SKM-1 (cell line): Measurements from ENCODE around the gene DDX47.
"Not testable (repeated sequence)": the region's sequence is repeated elsewhere in the genome, so short reads cannot be mapped to it uniquely, and the experiment has no call there.

Experiments used
- DNase-seq: peaks from one replicate; lab custom pipeline; 2025; ENCODE audit not compliant: unreplicated experiment; lab: John Stamatoyannopoulos, UW

Gene DDX47

DNA sequence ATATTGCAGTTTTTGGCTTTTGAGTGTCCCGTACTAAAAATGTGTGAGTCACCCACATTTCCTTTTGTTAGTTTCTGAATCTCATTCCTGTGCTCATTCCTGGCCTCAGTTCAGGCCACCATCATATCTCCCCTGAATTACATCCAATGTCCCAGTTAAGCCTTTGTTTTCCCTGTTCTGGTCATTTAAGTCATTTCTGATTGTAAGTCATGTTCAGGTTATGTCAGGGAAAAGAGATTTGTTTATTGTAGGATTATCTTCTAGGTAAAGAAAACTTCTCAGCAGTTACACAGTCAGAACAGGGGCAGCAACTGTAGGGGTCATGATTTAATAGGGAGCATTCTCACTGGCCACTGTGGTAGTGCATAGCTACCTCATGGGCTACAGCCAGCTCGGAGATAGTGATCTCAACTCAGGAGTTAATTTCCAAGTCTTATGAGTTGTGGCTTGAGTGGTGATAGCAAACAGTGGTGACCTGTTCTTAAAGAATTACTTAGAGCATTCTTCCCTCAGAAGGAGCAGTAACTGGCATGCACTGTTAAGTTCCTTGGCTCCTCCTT is 6.7 kb downstream of the DDX47 start:
- DNase-seq = no peak

DNA sequence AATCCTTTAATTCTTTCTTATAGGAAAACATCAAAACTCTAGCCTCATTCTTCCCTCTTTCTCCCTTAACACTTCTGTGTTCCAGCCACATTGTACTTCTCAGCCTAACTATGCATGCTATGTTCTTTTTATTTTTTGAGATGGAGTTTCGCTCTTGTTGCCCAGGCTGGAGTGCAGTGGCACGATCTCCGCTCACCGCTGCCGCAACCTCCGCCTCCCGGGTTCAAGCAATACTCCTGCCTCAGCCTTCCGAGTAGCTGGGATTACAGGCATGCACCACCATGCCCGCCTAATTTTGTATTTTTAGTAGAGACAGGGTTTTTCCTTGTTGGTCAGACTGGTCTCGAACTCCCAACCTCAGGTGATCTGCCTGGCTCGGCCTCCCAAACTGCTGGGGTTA is 7.2 kb downstream of the DDX47 start:
- DNase-seq = not testable (repeated sequence)

DNA sequence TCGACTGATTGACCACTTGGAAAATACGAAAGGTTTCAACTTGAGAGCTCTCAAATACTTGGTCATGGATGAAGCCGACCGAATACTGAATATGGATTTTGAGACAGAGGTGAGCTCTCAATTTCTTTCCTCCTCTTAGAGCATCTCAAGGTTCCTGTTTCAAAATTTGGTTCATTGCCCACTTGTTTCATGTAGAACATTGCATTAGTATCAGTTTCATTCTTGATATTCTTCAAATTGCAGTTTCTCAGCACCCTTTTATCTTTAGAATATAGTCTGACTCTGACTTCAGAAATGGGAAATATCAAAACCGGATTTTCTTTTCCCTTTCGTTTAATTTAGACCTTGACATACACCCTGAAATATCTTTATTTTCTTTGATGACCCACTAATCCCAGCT is 8.8 kb downstream of the DDX47 start:
- DNase-seq = no peak

DNA sequence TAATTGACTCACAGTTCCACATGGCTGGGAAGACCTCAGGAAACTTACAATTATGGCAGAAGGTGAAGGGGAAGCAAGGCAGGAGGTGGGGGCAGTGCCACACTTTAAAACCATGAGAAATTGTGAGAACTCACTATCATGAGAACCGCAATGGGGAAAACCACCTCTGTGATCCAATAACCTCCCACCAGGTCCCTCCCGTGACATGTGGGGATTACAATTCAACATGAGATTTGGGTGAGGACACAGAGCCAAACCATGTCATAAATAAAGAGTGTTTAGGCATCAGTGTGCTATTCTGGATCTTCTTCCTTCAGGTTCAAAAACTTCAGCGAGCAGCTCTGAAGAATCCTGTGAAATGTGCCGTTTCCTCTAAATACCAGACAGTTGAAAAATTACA is 9.7 kb downstream of the DDX47 start:
- no peak for DNase-seq

DNA sequence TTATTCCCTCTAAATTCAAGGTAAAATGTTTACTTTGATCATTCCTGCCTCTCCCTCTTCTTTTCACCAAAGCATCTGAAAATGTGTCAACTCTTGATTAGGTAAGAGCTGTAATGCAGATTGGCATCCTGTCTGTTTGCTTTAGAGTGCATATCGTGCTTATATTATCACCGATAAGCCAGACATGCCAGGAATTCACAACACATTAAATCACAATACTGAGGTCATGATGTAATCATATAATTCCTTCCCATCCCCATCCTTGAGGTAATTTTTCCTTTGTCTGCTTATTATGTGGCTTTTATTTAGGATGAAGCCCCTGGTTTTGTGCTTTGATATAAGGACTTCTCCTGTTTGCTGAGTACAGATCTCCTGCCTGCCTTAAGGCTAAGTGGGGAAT is 10.2 kb downstream of the DDX47 start:
- no peak for DNase-seq

DNA sequence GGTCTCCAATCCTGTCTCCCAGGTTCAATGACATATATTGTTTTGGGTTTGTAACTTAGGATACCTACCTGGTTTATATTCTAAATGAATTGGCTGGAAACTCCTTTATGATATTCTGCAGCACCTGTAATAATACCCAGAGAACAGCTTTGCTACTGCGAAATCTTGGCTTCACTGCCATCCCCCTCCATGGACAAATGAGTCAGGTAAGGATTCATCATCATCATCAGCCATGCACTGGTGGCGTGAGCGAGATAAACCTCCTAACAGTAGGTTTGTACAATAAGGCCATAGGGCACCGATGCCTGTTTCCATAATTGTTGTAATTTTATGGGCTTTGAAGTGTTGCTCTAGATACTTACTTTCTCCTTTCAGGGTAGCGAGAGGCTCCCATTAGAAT is 10.7 kb downstream of the DDX47 start:
- no peak for DNase-seq

DNA sequence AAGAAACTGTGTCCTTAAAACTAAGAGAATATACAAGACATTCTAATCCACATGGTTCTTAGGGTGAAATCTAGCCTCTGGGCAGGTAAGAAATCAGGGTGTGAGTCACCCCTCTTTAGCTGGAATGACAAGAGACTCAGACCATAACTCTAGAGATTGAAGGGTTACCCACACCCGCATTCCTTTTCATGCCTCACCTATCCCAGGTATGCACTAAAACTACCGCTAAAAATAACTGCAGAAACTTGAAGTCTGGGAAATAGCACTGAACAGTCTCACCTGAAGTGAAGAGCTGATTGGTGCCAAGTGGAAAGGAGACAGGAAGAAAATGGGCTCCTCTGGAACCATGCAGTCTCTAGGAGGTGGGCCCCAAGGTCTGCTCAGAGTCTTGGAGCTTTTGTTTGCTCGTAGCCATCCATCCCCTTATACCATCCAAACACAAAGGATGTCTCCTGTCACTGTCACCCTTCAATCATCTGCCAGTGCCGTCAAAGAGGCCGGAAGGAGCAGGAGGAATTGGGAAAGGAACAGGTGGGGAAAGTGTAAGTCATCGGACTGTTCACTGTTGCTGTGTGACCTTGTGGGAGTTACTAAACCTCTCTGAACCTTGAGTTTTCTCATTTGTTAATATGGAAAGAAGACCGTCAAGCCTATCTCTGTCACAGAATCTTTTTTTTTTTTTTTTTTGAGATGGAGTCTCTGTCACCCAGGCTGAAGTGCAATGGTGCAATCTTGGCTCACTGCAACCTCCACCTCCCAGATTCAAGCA is 22.4 kb downstream of the DDX47 start:
- DNase-seq = no peak

DNA sequence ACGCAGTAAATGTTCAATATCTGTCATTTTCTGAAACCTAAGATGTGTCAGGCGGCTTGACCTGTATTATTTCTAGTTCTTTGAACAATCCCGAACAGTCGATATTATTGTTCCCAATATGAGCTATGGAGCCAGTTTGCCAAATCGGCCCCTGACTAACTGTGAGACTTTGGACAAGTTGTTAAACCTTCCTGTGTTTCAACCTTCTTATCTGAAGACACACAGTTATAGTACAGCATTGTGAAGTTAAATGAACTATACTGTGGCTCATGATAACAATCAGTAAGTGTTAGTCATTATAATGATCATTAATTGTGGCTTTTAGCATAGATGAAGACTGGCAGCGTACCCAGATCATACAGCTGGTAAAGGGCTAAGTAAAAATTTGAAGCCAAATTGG is 23.4 kb downstream of the DDX47 start:
- DNase-seq = no peak

DNA sequence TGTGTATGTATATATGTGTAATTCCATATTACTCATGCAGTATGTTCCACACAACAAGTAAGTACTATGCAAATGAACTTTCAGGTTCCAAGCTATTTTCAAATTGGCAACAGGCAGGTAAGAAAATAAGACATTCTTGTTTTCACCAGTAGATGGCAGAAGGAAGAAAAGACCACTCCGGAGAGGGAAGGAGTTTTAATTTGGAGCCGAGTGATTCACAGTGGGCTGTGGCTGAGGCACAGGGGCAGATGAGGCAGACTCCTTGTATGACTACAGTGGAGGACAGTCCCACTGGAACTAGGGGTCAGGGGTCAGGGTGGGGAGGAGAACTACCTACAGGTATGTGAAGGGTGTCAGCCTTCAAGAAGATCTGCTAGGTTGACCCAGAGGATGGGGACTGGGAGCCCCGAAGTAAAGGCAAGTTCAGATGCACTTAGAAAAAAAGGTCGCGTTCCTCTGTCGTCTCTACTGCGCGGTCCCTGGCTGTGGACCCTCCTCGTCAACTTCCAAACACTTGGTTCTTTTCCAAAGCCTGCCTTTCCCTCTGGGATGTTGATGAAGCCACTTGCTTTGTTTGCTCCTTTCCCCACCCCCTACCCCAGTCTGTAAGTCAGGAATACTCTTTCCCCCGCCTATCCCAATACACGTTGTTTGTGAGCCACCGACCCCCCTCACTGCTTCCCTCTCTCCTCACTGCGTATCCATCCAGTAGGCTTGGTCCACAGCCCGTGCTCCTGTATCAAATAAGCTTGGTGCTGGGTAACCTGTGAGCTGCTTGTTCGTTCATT is 24.1 kb downstream of the DDX47 start:
- DNase-seq = peak; percentile 2

DNA sequence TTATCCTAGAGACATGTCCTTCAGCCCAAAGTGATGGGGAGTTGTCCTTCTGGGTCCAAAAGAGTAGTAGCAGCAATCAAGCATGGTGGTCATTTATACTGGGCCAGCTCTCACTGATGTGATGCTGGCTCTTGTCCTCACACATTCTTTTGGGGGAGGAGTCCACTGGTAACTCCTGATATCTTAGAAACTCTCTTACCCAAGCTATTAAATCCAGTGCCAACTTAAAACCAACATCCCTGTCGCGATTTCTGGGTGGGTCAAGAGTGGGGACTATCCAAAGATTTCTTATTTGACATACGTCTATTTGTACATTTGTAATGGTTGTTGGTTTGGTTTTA is 24.6 kb downstream of the DDX47 start:
- DNase-seq = no peak

DNA sequence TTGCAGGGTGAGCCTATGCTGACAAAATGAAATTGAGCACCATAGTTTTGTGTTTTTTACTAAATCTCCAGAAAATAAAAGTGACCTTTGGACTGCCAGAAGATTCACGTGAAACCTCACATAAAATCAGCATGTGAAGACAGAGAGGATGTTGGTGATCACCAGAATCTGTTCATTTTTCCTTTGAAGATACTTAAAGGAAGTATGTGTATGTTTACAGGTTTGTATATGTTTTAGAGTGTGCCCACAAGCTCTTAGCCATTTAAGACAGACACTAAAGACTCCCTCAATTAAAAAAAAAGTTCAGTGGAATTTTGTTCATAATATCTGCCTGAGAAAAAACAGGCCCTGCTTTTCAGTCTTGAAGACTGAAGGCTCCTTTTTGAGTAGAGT is 25.9 kb downstream of the DDX47 start:
- no peak for DNase-seq

DNA sequence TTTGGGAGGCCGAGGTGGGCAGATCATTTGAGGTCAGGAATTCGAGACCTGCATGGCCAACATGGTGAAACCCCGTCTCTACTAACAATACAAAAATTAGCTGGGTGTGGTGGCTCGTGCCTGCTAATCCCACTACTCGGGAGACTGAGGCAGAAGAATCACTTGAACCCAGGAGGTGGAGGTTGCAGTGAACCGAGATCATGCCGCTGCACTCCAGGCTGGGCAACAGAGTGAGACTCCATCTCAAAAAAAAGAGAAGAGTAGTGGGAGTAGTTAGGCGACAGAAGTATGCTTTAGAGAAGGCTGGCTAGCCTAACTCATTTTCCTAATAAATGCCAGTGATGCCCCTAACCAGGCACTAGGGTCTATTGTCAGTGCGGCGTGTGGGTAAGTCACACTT is 26.3 kb downstream of the DDX47 start:
- DNase-seq = not testable (repeated sequence)

DNA sequence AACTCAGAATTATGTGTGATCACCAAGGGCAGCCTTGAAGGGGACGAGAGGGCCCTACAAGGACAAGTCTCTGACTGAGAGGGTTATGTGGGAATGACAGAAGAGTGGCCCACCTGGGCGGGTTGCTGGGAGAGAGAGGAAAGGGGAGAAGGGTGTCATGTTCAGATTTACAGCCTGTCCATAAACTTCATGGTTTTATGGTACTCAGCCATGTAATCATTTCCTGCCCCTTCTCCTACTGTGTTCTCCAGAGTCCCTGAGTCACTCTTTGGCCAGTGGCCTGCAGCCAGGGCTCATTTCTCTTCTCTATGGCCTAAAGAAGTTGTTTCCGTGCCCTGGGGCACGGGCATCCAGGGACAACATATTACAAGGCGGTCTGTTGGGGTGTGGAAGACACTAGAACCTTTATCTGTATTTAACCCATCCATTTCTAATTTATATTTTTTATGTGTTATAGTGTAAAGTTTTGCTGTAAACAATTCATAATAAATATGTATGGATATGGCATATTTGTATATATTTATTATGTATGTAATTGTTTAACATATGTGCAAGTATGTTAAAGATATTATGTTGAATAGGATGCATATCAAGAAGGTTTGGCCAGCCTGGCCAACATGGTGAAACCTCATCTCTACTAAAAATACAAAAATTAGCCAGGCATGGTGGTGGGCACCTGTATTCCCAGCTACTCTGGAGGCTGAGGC is 26.9 kb downstream of the DDX47 start:
- DNase-seq = no peak

DNA sequence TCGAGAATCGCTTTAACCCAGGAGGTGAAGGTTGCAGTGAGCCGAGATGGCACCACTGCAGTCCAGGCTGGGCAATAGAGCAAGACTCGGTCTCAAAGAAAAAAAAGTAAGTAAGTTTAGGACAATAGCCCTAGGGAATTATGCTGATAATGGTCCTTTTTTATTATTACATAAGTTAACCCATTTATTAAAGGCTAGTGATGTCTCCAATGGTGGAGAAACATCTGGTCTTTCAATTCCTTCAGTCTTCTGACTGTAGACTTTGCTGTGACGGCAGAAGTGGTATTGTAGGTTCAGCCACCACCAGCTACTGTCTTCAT is 27.4 kb downstream of the DDX47 start:
- no peak for DNase-seq

DNA sequence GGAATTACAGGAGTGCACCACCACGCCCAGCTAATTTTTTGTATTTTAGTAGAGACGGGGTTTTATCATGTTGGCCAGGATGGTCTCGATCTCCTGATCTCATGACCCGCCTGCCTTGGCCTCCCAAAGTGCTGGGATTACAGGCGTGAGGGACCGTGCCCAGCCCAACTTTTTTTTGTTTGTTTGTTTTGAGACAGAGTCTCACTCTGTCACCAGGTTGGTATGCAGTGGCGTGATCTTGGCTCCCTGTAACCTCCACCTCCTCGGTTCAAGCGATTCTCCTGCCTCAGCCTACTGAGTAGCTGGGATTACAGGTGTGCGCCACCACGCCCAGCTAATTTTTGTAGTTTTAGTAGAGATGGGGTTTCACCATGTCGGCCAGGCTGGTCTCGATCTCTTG is 28.3 kb downstream of the DDX47 start:
- DNase-seq = not testable (repeated sequence)

DNA sequence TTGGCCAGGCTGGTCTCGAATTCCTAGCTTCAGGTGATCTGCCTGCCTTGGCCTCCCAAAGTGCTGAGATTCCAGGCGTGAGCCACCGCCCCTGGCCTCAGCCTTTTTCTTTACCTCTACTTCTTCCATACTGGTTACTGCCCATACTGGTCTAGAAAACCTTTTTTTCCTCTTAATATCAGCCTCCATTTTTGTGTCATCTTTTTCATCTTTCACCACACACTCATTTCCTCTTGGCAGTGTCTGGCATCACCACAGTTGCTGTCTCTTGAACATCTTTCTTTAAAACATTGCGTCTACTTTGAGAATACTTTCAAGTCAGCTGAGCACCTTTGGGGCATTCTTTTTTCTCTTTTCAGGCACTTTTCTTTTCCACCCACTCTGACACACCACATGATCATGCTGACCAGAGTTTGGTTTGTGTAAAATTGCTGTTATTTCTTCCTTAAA is 32.7 kb downstream of the DDX47 start:
- DNase-seq = no peak

DNA sequence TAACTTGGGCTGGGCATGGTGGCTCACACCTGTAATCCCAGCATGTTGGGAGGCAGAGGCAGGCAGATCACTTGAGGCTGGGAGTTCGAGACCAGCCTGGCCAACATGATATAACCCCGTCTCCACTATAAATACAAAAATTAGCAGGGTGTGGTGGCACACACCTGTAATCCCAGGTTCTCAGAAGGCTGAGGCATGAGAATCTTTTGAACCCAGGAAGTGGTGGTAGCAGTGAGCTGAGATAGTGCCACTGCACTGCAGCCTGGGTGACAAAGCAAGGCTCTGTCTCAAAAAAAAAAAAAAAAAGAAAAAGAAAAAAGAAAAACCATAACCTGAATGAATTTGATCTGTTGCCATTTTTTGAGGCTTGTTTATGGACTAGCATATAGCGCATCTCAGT is 33.6 kb downstream of the DDX47 start:
- not testable (repeated sequence) for DNase-seq

DNA sequence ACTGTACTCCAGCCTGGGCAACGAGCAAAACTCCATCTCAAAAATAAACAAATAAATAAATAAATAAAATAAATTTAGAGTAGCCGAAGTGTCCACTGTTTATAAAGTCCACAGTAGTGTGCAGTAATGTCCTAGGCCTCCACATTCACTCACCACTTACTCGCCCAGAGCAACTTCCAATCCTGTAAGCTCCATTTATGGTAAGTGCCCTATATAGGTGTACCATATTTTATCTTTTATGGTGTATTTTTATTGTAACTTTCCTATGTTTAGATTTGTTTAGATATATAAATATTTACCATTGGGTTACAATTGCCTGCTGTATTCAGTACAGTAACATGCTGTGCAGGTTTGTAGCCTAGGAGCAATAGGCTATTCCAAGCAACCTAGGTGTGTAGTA is 40.3 kb downstream of the DDX47 start:
- DNase-seq = no peak

DNA sequence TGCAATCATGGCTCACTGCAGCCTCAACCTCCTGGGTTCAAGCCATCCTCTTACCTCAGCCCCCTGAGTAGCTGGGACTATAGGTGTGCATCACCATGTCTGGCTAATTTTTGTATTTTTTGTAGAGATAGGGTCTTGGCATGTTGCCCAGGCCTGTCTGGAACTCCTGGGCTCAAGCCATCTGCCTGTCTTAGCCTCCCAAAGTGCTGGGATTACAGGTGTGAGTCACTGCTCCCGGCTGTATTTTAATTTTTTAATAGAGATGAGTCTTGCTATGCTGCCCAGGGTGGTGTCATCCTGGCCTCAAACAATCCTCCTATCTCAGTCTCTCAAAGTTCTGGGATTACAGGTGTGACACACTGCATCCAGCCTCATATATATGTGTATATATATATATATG is 46.5 kb downstream of the DDX47 start:
- DNase-seq = no peak

DNA sequence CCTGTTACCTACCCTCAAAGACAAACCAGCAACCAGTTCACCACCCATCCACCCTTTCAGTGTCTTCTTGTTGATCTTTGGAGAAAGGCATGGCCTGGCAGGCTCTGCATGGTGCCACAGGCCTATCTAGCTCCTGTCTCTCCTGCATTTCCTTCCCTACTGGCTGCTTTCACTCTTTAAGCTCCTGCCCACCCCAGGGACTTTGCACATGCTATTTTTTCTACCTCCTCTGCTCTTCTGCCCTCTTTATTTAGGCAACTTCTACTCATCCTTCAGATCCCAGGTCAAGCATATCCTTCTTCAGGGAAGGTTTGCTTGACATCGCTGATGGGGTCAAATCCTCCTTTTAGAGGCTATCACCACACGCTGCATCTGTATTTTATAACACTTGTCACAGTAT is 51.1 kb downstream of the DDX47 start:
- no peak for DNase-seq

DNA sequence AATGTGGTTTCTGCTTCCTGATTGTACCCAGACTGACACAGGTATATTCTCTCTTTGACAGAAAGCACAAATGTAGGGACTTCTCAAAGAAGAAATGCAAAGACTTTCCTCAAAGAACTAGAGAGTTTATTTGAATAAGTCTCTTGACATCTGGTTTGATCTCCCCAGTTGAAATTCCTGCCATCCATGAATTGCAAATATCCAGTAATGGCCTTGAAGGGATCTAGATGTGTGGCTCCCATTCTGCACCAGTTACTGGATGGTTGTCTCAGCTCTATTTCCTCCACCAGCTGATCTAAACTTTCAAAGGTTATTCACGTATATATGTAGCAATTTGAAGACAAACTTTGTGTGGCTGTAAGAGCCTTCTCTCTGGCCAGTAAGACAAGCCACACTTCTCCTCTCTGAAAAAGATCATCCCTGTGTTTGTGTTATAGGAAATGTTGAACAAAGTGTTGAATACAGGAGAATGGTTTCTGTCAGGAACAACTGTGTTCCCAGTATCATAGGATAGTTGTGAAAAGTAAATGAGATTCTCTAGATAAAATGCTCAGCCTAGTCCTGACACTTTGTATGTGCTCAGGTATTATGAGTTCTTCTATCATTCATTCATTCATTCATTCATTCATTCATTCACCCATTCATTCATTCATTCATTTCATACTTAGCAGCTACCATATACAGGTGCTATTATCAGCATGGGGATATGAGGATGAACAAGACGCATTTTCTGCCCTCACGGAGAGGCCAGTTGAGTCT is 55.5 kb downstream of the DDX47 start:
- DNase-seq = no peak
